MM.1S (cell line): ENCODE results near the gene SLC25A33.
"Not testable (repeated sequence)": the region's sequence is repeated elsewhere in the genome, so short reads cannot be mapped to it uniquely, and the experiment has no call there.

Experiments used
- DNase-seq: peaks from one replicate; pipeline ENCODE4 v3.0.0-alpha.2; 2015
- H2AFZ ChIP-seq: fragments of 300-600 bp; sonication (generic); 2 replicates; pipeline ENCODE4 v1.6.0; 2016; ENCODE audit warnings: antibody characterized with exemption, low read length
- H3F3A ChIP-seq: fragments of 300-600 bp; sonication (generic); 2 replicates; pipeline ENCODE4 v1.6.1; 2016; ENCODE audit warnings: mild to moderate bottlenecking, antibody characterized with exemption, low read length, moderate library complexity, mixed read lengths; ENCODE audit not compliant: insufficient read depth
- H3K27ac ChIP-seq: fragments of 300-600 bp; sonication (generic); 2 replicates; pipeline ENCODE4 v1.5.1; 2016; ENCODE audit warnings: mild to moderate bottlenecking, low read length
- H3K27me3 ChIP-seq: fragments of 300-600 bp; sonication (generic); replicated peaks from 2 replicates; pipeline ENCODE4 v1.6.0; 2016; ENCODE audit warnings: low read length; ENCODE audit not compliant: insufficient read depth
- H3K36me3 ChIP-seq: fragments of 300-600 bp; sonication (generic); replicated peaks from 2 replicates; pipeline ENCODE4 v1.6.1; 2016; ENCODE audit warnings: mild to moderate bottlenecking, low read length, mixed read lengths; ENCODE audit not compliant: insufficient read depth
- H3K4me1 ChIP-seq: fragments of 300-600 bp; sonication (generic); 2 replicates; pipeline ENCODE4 v1.6.1; 2016; ENCODE audit warnings: low read length, mixed read lengths
- H3K4me2 ChIP-seq: fragments of 300-600 bp; sonication (generic); 2 replicates; pipeline ENCODE4 v1.6.0; 2016; ENCODE audit warnings: low read depth, low read length
- H3K4me3 ChIP-seq: fragments of 300-600 bp; sonication (generic); 2 replicates; pipeline ENCODE4 v1.5.1; 2016; ENCODE audit warnings: low read length, mixed read lengths
- H3K79me2 ChIP-seq: fragments of 300-600 bp; sonication (generic); 2 replicates; pipeline ENCODE4 v1.6.1; 2016; ENCODE audit warnings: mixed run types, low read length, mixed read lengths
- H3K9ac ChIP-seq: fragments of 300-600 bp; sonication (generic); 2 replicates; pipeline ENCODE4 v1.6.1; 2016; ENCODE audit warnings: low read length, mixed read lengths
- H3K9me2 ChIP-seq: fragments of 300-600 bp; sonication (generic); replicated peaks from 2 replicates; pipeline ENCODE4 v1.6.1; 2016; ENCODE audit warnings: mild to moderate bottlenecking, low read length, mixed read lengths; ENCODE audit not compliant: insufficient read depth
- H3K9me3 ChIP-seq: fragments of 300-600 bp; sonication (generic); replicated peaks from 2 replicates; pipeline ENCODE4 v1.6.1; 2016; ENCODE audit warnings: mild to moderate bottlenecking, low read length, mixed read lengths; ENCODE audit not compliant: insufficient read depth
- H4K20me1 ChIP-seq: fragments of 300-600 bp; sonication (generic); 2 replicates; pipeline ENCODE4 v1.6.1; 2016; ENCODE audit warnings: mild to moderate bottlenecking, low read length, moderate library complexity, mixed read lengths; ENCODE audit not compliant: insufficient read depth
- EZH2 ChIP-seq: fragments of 300-600 bp; sonication (generic); optimal IDR thresholded peaks from 2 replicates; pipeline ENCODE3; 2017; ENCODE audit warnings: low read depth, mild to moderate bottlenecking, antibody characterized with exemption, low read length, mixed read lengths
- EZH2phosphoT487 ChIP-seq: fragments of 300-600 bp; sonication (generic); IDR thresholded peaks from 2 replicates; pipeline ENCODE4 v1.6.1; 2018; ENCODE audit warnings: antibody characterized with exemption, low read length
- TF ChIP-seq, protein P1 (sequence below): fragments of 300-600 bp; sonication (generic); IDR thresholded peaks from 2 replicates; pipeline ENCODE4 v1.5.1; 2016; ENCODE audit warnings: antibody characterized with exemption, low read length, mixed read lengths

The SLC25A33 gene

DNA sequence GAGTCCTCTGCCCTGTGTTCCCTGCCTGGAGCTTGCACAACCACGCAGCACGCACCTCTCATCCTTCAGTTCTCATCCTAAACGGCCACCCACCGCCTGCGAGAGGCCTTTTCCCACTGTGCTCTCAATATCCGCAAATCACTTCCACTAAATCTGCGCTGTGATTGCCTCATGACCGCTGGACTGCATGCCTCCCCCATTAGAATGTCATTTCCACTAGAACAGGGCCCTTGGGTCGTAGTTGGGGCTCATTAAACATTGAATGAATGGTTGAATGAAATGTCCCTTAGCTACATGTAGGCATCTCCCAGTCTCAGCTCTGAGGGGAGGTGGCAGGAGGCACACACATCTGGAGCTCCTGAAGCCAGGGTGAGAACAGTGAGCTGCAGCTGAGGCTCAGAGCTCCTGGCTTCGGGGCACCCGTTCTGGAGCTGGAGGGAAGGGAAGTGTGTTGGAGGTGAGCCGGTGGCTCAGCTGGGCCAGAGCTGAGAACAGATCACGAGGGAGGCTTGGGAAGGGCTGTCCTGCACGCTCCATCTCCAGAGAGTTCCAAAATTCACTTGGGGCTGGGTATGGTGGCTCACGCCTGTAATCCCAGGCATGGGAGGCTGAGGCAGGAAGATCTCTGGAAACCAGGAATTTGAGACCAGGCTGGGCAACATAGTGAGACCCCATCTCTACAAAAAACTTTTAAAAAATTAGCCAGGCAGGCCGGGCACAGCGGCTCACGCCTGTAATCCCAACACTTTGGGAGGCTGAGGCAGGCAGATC lies 79.8 kb downstream of the SLC25A33 start:
- no peaks in the 10 kb centered on the region for H3K9me2 ChIP-seq
- no peak for TF ChIP-seq EZH2
- TF ChIP-seq EZH2phosphoT487, result no peak
- TF ChIP-seq, protein P1, sequence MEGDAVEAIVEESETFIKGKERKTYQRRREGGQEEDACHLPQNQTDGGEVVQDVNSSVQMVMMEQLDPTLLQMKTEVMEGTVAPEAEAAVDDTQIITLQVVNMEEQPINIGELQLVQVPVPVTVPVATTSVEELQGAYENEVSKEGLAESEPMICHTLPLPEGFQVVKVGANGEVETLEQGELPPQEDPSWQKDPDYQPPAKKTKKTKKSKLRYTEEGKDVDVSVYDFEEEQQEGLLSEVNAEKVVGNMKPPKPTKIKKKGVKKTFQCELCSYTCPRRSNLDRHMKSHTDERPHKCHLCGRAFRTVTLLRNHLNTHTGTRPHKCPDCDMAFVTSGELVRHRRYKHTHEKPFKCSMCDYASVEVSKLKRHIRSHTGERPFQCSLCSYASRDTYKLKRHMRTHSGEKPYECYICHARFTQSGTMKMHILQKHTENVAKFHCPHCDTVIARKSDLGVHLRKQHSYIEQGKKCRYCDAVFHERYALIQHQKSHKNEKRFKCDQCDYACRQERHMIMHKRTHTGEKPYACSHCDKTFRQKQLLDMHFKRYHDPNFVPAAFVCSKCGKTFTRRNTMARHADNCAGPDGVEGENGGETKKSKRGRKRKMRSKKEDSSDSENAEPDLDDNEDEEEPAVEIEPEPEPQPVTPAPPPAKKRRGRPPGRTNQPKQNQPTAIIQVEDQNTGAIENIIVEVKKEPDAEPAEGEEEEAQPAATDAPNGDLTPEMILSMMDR, result no peak
- H3K27me3 ChIP-seq, result peaks cover 41% of the 10 kb centered on the region
- H4K20me1 ChIP-seq, result no peaks in the 10 kb centered on the region
- no peaks in the 10 kb centered on the region for H3K79me2 ChIP-seq
- no peaks in the 10 kb centered on the region for H3K9me3 ChIP-seq
- no peak overlapping the region for H3K4me3 ChIP-seq
- DNase-seq, result no peak
- no peak overlapping the region for H2AFZ ChIP-seq
- no peak overlapping the region for H3K27ac ChIP-seq
- H3F3A ChIP-seq, result no peaks in the 10 kb centered on the region
- no peaks in the 10 kb centered on the region for H3K4me1 ChIP-seq
- H3K9ac ChIP-seq, result no peak overlapping the region
- no peaks in the 10 kb centered on the region for H3K36me3 ChIP-seq
- no peak overlapping the region for H3K4me2 ChIP-seq

DNA sequence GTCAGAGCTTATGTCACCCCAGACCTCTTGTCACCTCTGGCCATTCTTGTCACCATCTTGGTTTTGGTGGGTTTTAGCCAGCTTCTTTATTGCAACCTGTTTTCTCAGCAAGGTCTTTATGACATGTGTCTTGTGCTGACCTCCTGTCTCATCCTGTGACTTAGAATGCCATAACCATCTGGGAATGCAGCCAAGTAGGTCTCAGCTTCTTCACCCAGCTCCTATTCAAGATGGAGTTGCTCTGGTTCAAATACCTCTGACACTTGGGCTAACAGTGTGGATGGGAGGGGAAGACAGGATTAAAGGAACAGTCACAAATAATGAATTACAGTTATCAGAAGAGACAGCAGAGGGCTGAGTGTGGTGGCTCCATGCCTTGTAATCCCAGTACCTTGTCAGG lies 81.8 kb downstream of the SLC25A33 start:
- H4K20me1 ChIP-seq, result peaks cover 5% of the 10 kb centered on the region
- no peak overlapping the region for H3K4me3 ChIP-seq
- H2AFZ ChIP-seq, result no peak overlapping the region
- DNase-seq, result no peak
- no peaks in the 10 kb centered on the region for H3K9me2 ChIP-seq
- H3K27ac ChIP-seq, result no peak overlapping the region
- H3K36me3 ChIP-seq, result no peaks in the 10 kb centered on the region
- H3K9me3 ChIP-seq, result no peaks in the 10 kb centered on the region
- H3K4me2 ChIP-seq, result no peak overlapping the region
- H3F3A ChIP-seq, result 0 out of 2 replicates have a peak, but pooled peaks cover 4% of the 10 kb centered on the region
- TF ChIP-seq EZH2, result no peak
- TF ChIP-seq, protein P1, result no peak
- no peak for TF ChIP-seq EZH2phosphoT487
- H3K79me2 ChIP-seq, result no peaks in the 10 kb centered on the region
- H3K27me3 ChIP-seq, result peaks cover 58% of the 10 kb centered on the region
- H3K9ac ChIP-seq, result no peak overlapping the region
- H3K4me1 ChIP-seq, result peaks cover 5% of the 10 kb centered on the region

DNA sequence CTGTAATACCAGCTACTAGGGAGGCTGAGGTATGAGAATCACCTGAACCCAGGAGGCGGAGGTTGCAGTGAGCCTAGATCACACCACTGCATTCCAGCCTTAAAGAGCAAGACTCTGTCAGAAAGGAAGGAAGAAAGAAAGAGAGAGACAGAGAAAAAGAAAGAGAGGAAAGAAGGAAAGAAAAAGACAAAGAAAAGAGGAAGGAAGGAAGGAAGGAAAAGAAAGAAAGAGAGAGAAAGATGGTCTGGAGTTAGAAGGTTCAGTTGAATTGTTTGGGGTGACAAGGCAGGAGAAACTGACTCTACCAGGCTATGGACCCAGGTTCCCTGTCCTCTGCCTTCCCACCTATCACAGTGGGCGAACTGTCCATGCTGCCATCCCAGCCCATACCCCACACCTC lies 84.8 kb downstream of the SLC25A33 start:
- no peak overlapping the region for H3K4me2 ChIP-seq
- H3K4me1 ChIP-seq, result peaks cover 18% of the 10 kb centered on the region
- no peak overlapping the region for H3K27ac ChIP-seq
- H3K79me2 ChIP-seq, result no peaks in the 10 kb centered on the region
- no peaks in the 10 kb centered on the region for H3K9me2 ChIP-seq
- no peak overlapping the region for H3K4me3 ChIP-seq
- H3K27me3 ChIP-seq, result peaks cover 71% of the 10 kb centered on the region
- H3K9me3 ChIP-seq, result no peaks in the 10 kb centered on the region
- TF ChIP-seq EZH2phosphoT487 (no peak), EZH2 (no peak)
- TF ChIP-seq, protein P1, result no peak
- H4K20me1 ChIP-seq, result peaks cover 9% of the 10 kb centered on the region
- H2AFZ ChIP-seq, result no peak overlapping the region
- H3K9ac ChIP-seq, result no peak overlapping the region
- no peaks in the 10 kb centered on the region for H3K36me3 ChIP-seq
- no peak for DNase-seq
- peaks cover 9% of the 10 kb centered on the region; the same call in 1 of the 2 replicates for H3F3A ChIP-seq

DNA sequence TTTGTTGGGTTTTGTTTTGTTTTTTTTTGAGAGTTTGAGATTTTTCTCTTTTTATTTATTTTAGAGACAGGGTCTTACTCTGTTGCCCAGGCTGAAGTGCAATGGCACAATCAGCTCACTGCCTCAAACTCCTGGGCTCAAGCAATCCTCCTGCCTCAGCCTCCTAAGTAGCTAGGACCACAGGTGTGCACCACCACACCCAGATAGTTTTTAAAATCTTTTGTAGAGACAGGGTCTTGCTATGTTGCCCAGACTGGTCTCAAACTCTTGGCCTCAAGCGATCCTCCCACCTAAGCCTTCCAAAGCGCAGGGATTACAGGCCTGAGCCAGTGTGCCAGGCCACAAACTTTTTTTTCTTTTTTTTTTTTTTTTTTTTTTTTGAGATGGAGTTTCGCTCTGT lies 85.8 kb downstream of the SLC25A33 start:
- not testable (repeated sequence) for H3K4me2 ChIP-seq, H3K9ac ChIP-seq, H4K20me1 ChIP-seq, H3K27ac ChIP-seq, H3K79me2 ChIP-seq, H3F3A ChIP-seq, H3K36me3 ChIP-seq, H3K4me3 ChIP-seq, H3K9me3 ChIP-seq, H3K9me2 ChIP-seq, H2AFZ ChIP-seq, DNase-seq
- H3K27me3 ChIP-seq, result peaks cover 76% of the 10 kb centered on the region
- H3K4me1 ChIP-seq, result peaks cover 18% of the 10 kb centered on the region
